ENCODE results near the gene MEIKIN.

Gene MEIKIN

GRCh38 chr5:131810510-131811249 lies 134.8 kb downstream of the MEIKIN start:
- in situ Hi-C loops (cut with MboI; ENCODE audit: low pct_unique_long_range_greater_than_20kb, low sequenced_read_pairs, unreplicated experiment): no loop called here
- DNase-seq (ENCODE audit: low spot score): peak; percentile 55
- peak; percentile 61 for TF ChIP-seq CTCF (IDR thresholded peaks at IDR 0.05; ENCODE audit: extremely low read depth, insufficient read depth, missing control alignments)

- in situ Hi-C loops (cut with MboI; ENCODE audit: low pct_unique_long_range_greater_than_20kb, low sequenced_read_pairs, unreplicated experiment): no loop called here
- TF ChIP-seq CTCF (IDR thresholded peaks at IDR 0.05; ENCODE audit: extremely low read depth, insufficient read depth, missing control alignments): peak; percentile 14
- DNase-seq (ENCODE audit: low spot score): peak; percentile 99
Measured at GRCh38 chr5:131796793-131797693, 148.4 kb downstream of the MEIKIN start, which contains the start of gene FNIP1. Gene FNIP1, minus strand, starts transcription at chr5:131797017. Its CDS starts 96 bp downstream, at chr5:131796921.

GRCh38 chr5:131795879-131796792 lies 149.3 kb downstream of the MEIKIN start:
- no peak for TF ChIP-seq CTCF (IDR thresholded peaks at IDR 0.05; ENCODE audit: extremely low read depth, insufficient read depth, missing control alignments)
- DNase-seq (ENCODE audit: low spot score): peak; percentile 50
- in situ Hi-C loops (cut with MboI; ENCODE audit: low pct_unique_long_range_greater_than_20kb, low sequenced_read_pairs, unreplicated experiment): no loop called here

GRCh38 chr5:131795228-131795627 lies 150.2 kb downstream of the MEIKIN start:
- peak; percentile 28 for DNase-seq (ENCODE audit: low spot score)
- TF ChIP-seq CTCF (IDR thresholded peaks at IDR 0.05; ENCODE audit: extremely low read depth, insufficient read depth, missing control alignments): no peak
- in situ Hi-C loops (cut with MboI; ENCODE audit: low pct_unique_long_range_greater_than_20kb, low sequenced_read_pairs, unreplicated experiment): no loop called here

GRCh38 chr5:131794586-131794985 lies 150.9 kb downstream of the MEIKIN start:
- in situ Hi-C loops (cut with MboI; ENCODE audit: low pct_unique_long_range_greater_than_20kb, low sequenced_read_pairs, unreplicated experiment): no loop called here
- no peak for TF ChIP-seq CTCF (IDR thresholded peaks at IDR 0.05; ENCODE audit: extremely low read depth, insufficient read depth, missing control alignments)
- DNase-seq (ENCODE audit: low spot score): peak; percentile 29

GRCh38 chr5:131792896-131793295 lies 152.6 kb downstream of the MEIKIN start:
- in situ Hi-C loops (cut with MboI; ENCODE audit: low pct_unique_long_range_greater_than_20kb, low sequenced_read_pairs, unreplicated experiment): no loop called here
- TF ChIP-seq CTCF (IDR thresholded peaks at IDR 0.05; ENCODE audit: extremely low read depth, insufficient read depth, missing control alignments): no peak
- DNase-seq (ENCODE audit: low spot score): no peak

Measured in GM13977 (cell line).